HG02938 (cell line): Measurements from ENCODE around the gene HDGFL2.
A peak's percentile ranks its signal among the peaks of the same experiment; 100 is the strongest.

Experiments
- ATAC-seq: cut with Tn5 transposase; IDR thresholded peaks from one replicate; pipeline ENCODE4 v1.9.1; 2021; ENCODE audit warnings: mild to moderate bottlenecking, moderate library complexity; ENCODE audit not compliant: unreplicated experiment

Gene HDGFL2

GRCh38 chr19:4444765-4445741 is 27.0 kb upstream of the HDGFL2 start:
- ATAC-seq = no peak

- ATAC-seq = no peak
These were observed 26.0 kb upstream of the HDGFL2 start for GRCh38 chr19:4445963-4446703.

DNA sequence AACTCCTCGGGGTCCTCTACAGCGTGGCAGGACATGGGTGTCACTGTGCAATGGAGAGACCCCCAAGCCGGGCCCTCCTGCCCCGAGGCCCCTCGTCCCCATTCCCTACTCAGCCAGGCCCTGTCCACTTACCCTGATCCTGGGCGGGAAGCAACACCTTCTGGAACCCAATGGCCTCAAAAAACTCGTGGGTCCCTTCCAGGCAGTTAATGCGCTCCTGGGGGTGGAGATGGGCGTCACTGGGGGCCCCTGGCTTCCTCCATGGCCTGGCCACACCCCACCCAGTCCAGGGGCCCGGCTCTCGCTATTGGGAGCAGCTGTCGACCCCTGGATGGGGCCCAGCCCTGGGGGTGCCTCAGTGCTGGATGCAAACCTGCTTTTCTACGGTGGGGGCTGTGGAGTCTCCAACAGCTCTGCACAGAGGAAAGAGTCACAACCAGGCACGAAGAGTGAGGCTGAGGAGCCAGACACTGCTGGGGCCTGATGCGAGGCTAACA is 25.3 kb upstream of the HDGFL2 start:
- no peak for ATAC-seq

GRCh38 chr19:4447327-4448146 is 24.6 kb upstream of the HDGFL2 start:
- no peak for ATAC-seq

GRCh38 chr19:4448147-4448985 is 23.7 kb upstream of the HDGFL2 start:
- ATAC-seq = no peak

- ATAC-seq = no peak
These were observed 23.0 kb upstream of the HDGFL2 start for GRCh38 chr19:4449022-4449638.

GRCh38 chr19:4449639-4450028 is 22.5 kb upstream of the HDGFL2 start:
- ATAC-seq = no peak

GRCh38 chr19:4452230-4452990 is 19.7 kb upstream of the HDGFL2 start:
- ATAC-seq = no peak

- no peak for ATAC-seq
These were observed 18.6 kb upstream of the HDGFL2 start for GRCh38 chr19:4453232-4454179.

DNA sequence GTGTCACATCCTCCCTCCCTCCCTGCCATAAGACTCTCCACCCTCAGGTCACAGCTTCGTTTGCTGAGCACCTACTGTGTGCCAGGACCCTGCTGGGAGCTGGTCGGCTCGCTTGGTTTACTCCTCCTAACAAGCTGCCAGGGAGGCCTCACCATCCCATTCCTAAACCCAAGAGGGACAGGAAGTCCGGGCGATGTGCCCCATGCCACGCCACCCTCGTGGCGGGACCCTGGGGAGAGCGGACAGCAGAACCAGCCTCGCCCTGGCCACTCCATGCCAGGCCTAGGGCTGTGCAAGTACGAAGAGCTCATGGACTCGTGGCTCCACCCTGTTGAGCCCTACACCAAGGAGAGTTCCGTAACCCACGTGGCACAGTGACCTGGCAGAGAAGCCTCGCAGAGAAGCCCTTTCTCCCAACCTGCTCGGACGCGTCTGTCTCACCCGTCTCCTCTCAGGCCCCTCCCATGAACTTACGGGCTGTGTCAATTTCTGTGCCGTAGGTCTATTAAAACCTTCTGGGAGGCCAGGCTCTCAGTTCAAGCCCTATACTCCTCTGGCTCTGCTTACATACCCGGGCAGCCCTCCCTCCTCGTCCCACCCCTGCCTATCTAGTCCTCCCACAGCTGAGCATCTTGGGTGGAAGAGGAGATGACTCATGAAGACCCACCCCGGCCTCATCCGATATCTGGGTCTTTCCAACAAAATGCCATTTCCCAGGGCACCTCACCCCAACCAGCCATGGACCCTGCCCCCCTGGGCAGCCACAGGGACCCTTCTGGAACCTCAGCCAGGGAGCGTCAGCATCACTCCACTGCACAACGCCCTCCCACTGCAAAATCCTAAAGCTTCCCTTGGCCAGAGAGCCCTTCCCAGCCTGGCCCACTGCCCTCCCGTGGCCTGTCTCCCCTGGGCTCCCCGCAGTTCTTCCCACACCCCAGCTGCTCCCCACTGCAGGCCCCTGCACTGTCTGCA is 17.1 kb upstream of the HDGFL2 start:
- no peak for ATAC-seq

GRCh38 chr19:4455719-4456475 is 16.2 kb upstream of the HDGFL2 start:
- no peak for ATAC-seq

- no peak for ATAC-seq
These were observed 15.6 kb upstream of the HDGFL2 start for GRCh38 chr19:4456476-4456842.

DNA sequence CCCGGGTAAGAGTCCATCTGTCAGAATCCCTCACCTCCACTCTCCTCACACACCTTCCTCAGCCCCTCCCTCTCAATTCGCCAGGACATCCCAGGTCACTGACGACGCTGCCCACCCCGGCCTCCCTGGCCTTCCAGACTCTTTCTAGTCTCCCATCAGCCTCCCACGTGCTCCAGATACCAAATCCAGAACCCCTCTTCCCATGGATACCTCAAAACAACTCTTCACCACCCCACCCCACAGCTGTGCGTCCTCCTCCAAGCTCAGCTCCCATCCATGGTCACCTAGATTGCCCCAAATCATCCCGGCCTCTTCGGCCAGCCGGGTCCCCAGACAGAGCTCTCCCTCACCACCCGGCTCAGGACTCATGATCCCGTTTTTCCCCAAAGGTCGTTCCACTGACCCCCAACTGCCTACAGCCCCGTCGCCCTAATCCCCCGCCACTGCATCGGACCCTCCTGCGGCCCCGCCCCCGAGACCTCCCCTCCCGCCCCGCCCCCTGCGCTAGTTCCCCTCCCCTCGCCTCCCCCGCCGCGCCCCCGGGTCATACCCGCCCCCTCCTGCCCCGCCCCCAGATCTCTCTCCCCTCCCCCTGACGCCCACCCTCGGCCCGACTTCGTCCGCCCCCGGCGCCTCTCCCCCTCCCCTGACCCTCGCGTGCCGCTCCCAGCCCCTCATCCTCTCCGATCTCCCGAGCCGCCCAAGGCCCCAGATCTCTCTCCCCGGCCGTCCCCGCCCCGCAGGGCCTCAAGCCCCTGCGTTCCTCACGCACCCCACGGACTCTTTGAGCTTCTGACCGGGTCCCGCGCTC is 15.0 kb upstream of the HDGFL2 start:
- ATAC-seq = no peak

DNA sequence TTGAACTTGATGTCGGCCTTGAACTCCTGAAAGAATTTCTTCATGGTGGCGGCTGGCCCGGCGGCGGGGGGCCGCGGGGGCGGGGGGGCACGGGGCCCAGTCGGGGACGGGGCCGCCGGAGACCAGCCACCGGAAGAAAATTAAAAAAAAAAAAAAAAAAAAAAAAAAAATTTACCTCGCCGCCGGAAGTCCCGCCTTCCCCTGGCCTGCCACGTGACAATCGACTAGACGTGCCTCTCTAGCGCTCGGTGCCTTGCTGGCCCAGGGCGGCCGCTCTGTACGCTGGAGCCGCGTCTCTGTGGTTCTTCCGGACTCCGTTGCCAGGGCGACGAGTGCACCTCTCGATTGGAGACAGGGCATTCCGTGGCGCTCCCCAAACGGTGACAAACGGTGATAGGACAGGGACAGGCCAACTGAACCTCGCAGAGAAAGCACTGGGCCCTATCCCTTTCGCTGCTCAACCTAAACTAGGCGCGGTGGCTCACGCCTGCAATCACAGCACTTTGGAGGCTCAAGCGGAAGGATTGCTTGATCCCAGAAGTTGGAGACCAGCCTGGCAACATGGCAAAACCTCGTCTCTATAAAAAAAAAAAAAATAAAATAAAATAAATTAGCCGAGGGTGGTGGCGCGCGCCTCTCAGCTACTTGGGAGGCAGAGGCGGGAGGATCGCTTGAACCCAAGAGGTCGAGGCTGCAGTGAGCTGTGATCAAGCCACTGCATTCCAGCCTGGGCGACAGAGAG is 14.3 kb upstream of the HDGFL2 start, which contains the start of gene UBXN6:
UBXN6 (minus strand) TSS at position 141 of the 742 bp plus-strand sequence; CDS start at position 44, 97 bp downstream.
- ATAC-seq = peak; percentile 72
